ENCODE measurements around the gene MED23.

MED23 gene

GRCh38 chr6:131643855-131644460 is 15.9 kb upstream of the MED23 start:
- Histone ChIP-seq H3K36me3 (no peaks in the 10 kb centered on the region), H3K9me3 (no peaks in the 10 kb centered on the region), H3K27ac (no peak overlapping the region), H3K27me3 (no peaks in the 10 kb centered on the region), H3K4me3 (ENCODE audit: low read depth in 1 of 2, low read length in 1 of 2) (no peak overlapping the region), H3K4me1 (ENCODE audit: control insufficient read depth in 1 of 2, insufficient read depth in 1 of 2, low read depth in 1 of 2, low read length in 1 of 2) (no peaks in the 10 kb centered on the region)
- no peak for TF ChIP-seq CTCF (IDR thresholded peaks at IDR 0.05)

GRCh38 chr6:131642987-131643611 is 15.1 kb upstream of the MED23 start:
- no peaks in the 10 kb centered on the region for H3K4me1 ChIP-seq (ENCODE audit: control insufficient read depth in 1 of 2, insufficient read depth in 1 of 2, low read depth in 1 of 2, low read length in 1 of 2)
- no peak overlapping the region for H3K27ac ChIP-seq
- no peak for TF ChIP-seq CTCF (IDR thresholded peaks at IDR 0.05)
- H3K4me3 ChIP-seq (ENCODE audit: low read depth in 1 of 2, low read length in 1 of 2), result no peak overlapping the region
- no peaks in the 10 kb centered on the region for H3K27me3 ChIP-seq
- H3K9me3 ChIP-seq, result no peaks in the 10 kb centered on the region
- H3K36me3 ChIP-seq, result no peaks in the 10 kb centered on the region

- H3K9me3 ChIP-seq, result no peaks in the 10 kb centered on the region
- H3K27ac ChIP-seq, result no peak overlapping the region
- no peak for TF ChIP-seq CTCF (IDR thresholded peaks at IDR 0.05)
- H3K4me3 ChIP-seq (ENCODE audit: low read depth in 1 of 2, low read length in 1 of 2), result no peak overlapping the region
- H3K36me3 ChIP-seq, result no peaks in the 10 kb centered on the region
- no peaks in the 10 kb centered on the region for H3K4me1 ChIP-seq (ENCODE audit: control insufficient read depth in 1 of 2, insufficient read depth in 1 of 2, low read depth in 1 of 2, low read length in 1 of 2)
- no peaks in the 10 kb centered on the region for H3K27me3 ChIP-seq
Observed at GRCh38 chr6:131642565-131642964, 14.5 kb upstream of the MED23 start.

GRCh38 chr6:131641554-131641953 is 13.5 kb upstream of the MED23 start:
- no peak overlapping the region for H3K27ac ChIP-seq
- no peak overlapping the region for H3K4me3 ChIP-seq (ENCODE audit: low read depth in 1 of 2, low read length in 1 of 2)
- H3K27me3 ChIP-seq, result no peaks in the 10 kb centered on the region
- no peaks in the 10 kb centered on the region for H3K36me3 ChIP-seq
- TF ChIP-seq CTCF (IDR thresholded peaks at IDR 0.05), result no peak
- H3K9me3 ChIP-seq, result no peaks in the 10 kb centered on the region
- H3K4me1 ChIP-seq (ENCODE audit: control insufficient read depth in 1 of 2, insufficient read depth in 1 of 2, low read depth in 1 of 2, low read length in 1 of 2), result no peaks in the 10 kb centered on the region

GRCh38 chr6:131640576-131640975 is 12.5 kb upstream of the MED23 start:
- H3K4me3 ChIP-seq (ENCODE audit: low read depth in 1 of 2, low read length in 1 of 2), result no peak overlapping the region
- no peaks in the 10 kb centered on the region for H3K4me1 ChIP-seq (ENCODE audit: control insufficient read depth in 1 of 2, insufficient read depth in 1 of 2, low read depth in 1 of 2, low read length in 1 of 2)
- no peak overlapping the region for H3K27ac ChIP-seq
- no peak for TF ChIP-seq CTCF (IDR thresholded peaks at IDR 0.05)
- no peaks in the 10 kb centered on the region for H3K9me3 ChIP-seq
- no peaks in the 10 kb centered on the region for H3K36me3 ChIP-seq
- peaks cover 5% of the 10 kb centered on the region for H3K27me3 ChIP-seq
